SHP77 (cell line): ENCODE results near the gene ATXN10.
"Not testable (repeated sequence)": the region's sequence is repeated elsewhere in the genome, so short reads cannot be mapped to it uniquely, and the experiment has no call there.

Experiments used
- DNase-seq, 2 experiments: peaks; one replicate each; lab custom pipeline; 2025; lab: John Stamatoyannopoulos, UW

ATXN10 gene

DNA sequence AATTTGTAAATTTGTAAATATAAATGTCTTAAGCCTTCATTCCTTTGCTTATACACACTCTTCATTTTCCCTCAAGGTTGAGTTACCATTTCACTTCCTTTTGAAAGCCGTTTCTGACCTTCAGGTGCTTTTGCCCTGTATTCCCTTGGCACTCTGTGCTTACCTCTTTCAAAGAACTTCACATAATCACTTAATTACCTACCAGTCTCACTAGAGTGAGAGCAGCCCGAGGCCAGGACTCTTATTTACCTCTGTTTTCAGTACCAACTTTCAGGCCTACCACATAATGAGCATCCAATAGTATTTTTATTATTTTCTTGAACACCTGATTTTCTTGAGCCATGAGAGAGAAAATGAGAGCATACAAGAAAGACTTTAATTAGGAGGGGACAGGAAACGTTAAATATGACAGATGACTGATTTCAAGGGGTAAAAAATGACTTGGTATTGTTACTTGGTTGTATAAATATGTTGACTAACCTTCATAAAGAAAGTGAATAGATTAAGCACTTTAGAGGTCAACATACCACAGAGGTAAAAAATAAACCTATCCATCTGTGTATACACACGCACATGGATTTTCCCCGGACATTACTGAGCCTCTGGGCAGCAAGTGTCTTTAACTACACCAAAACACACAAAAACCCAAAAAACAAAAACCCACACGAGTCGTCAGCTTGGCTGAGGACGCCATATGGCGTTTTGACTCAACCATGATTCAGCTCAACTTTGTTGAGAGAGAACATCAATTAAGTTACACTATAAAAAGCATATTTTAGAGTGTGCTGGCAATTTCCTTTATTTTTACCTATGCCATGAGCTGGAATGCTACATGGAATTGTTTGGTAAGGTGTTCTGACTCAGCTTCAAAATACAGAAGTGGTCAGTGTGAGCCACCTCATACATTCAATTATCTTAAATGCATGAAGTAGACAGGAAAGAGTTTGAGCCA, 7.6 kb downstream of the ATXN10 start:
- no peak for DNase-seq

DNA sequence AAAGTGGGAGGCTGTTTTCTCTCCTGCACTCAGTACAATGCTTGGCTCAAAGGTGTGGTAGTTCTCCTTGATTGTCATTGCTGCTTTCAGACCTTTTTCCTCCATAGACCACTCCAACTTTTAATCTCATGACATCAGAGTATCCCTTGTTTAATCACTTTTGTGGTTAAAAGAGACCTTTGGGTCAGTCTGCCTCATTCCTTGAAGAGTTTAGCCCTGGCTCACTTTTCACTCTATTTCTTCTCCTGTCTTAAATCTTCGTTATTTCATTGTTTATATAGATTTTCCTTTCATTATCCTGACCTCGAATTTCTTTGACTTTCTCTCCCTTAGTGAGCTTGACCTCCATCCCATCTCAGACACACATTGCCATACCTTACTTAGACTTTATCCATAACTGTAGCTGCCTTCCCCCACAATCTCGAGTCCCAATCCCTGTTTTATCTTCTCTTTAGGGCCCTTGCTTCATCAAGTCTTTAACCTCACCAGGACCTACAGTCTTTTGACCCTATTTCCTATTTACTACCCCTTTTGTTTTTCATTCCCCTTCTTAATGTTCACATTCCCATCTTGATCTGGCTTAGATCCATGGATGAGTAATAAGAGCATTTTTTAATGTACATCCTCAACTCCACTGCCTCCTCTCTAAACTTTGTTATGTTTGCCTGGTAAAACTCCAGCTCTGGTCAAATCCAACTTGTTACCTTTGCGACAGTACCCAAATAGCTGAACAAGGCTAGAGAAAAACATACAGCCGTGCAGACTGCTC, 9.5 kb downstream of the ATXN10 start:
- DNase-seq = no peak

DNA sequence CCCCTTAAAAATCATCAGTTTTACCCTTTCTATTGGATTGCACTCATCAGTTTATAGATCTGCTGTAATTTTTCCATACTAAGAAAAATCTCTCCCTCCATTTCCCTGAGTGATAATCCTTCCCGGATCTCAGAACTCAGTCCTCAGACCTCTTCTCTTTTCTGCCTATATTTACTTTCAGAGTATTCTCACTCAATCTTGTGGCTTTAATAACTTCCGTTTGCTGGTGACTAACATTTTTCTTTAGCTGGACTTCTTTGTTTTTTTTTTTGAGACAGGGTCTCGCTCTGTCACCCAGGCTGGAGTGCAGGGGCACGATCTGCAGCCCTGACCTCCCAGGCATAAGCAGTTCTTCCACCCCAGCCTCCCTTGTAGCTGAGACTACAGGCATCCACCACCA, 10.4 kb downstream of the ATXN10 start:
- DNase-seq = no peak

DNA sequence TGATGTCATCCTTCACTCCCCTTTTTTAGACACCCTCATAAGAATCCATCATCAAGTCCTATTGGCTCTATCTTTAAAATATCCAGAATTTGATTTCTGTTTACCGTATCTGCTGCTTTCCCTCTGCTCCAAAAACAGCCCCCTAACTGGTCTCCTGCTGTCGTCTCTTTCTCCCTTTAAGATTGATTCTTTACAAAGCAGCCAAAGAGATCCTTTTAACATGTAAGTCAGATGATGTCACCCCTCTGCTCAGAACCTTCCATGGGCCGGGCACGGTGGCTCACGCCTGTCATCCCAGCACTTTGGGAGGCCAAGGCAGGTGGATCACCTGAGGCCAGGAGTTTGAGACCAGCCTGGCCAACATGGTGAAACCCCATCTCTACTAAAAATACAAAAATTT, 11.1 kb downstream of the ATXN10 start:
- DNase-seq = not testable (repeated sequence)

DNA sequence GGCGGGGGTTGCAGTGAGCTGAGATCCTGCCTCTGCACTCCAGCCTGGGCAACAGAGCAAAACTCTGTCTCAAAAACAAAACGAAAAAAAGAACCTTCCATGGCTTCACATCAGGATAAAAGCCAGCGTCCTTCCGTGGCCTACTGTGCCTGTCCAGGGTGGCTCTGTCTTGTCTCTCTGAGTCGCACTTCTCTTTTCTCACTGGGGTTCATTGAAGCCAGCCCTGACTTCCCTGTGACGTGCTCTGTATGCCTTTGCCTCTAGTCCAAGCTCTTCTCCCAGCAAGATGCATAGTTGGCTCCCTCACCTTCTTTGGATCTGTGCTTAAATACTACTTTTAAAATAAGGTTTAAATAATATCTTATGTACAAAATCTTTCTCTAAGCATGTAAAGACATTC, 11.6 kb downstream of the ATXN10 start:
- no peak for DNase-seq

DNA sequence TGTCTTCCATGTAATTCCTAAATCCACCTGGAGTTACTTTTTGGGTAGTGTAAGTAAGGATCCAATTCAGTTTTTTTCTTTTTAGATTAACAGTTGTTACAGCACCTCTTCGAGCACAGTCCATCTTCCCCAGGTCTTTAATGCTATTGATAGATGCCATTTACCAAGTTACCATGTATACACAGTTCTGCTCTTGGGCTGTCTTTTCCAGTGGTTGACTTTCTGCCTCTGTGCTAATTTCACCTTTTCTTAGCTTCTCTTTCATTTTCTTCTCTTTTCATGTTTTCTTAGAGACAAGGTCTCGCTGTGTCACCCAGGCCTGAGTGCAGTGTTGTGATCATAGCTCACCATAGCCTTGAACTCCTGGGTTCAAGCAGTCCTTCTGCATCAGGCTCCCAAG, 12.0 kb downstream of the ATXN10 start:
- DNase-seq = no peak

DNA sequence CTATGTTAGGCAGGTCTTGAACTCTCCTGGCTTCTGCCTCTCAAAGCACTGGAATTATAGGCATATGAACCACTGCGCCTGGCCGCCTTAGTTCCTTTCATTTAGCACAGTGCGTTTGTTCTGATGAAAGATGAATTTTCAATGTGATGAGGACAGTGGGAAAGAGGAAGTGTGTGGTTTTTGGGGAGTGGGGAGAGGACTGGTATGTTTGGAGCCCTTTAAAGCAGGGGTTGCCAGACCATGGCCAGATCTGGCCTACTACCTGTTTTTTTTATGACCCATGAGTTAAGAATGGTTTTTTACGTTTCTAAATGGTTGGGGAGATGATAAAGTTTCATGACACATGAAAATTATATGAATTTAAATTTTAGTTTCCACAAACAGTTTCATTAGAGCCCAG, 12.5 kb downstream of the ATXN10 start:
- no peak for DNase-seq

DNA sequence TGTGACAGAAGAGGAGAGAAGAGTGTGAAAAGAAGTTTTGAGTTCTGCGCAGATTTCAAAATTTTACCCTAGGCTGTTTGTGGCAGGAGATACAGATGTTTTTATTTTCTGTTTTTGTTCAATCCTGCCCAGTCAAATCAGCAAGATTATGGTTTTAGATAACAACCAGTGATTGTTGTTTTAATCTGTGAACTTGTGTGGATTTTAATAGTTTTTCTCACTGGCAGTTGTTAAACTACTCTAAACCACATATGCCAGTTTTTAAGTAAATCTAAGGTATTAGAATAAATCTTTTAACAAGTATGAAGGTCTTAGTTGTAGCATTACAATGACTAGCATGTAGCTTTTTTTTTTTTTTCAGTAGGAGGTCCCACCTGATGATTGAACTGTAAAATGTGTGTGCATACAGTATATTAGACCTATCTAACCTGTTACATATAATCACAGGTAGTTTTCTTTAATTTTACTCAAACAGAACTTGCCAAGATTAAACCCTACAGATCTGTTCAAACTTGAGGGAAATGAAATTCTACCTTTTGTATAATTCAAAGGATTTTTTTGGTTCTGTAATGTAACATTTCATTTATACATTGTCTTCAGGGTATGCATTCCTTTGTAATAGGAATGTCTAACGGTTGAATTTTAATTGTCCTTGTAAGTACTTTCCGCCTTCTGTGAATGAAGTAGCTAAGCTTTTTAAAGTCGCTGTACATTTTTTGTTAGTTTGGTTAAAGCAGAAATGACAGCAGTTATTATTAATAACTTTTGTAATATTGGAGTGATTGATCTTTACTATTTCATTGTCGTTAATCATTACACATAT, 13.3 kb downstream of the ATXN10 start:
- DNase-seq = no peak

DNA sequence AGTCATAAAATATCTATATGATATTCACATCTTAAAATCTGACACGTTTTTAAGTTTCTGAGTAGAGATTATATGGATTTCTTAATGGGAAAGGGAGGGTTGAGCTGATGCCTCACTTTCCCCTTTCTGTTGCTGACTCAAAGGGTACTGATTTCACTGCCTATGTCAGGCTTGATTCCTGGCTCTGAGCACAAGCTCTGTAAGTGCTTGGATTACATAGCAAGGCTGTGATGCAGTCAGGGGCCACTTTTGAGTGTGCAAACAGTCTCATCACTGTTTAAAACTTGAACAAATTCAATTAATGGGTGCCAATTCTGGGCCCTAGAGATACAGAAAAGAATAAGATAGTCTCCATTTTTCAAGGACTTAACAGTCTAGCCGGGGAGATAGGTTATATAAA, 14.4 kb downstream of the ATXN10 start:
- DNase-seq = no peak

DNA sequence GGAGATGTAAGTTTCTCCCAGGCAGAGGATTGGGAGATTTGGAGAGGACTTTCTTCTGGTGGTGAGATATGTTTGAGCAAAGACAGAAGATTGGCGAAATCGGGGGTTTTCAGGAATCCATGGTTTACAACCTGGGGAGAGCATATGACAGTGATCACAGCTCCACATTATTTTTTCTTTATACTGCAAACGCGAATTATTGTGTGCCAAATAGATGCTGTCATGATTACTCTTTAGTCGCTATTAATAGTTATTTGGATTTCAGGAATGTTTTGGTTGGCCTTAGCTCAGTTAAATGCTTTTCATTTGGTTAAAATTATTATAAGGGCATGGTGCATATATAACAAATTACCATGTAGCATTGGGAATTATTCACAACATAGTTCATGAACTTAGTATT, 15.2 kb downstream of the ATXN10 start:
- DNase-seq = no peak

DNA sequence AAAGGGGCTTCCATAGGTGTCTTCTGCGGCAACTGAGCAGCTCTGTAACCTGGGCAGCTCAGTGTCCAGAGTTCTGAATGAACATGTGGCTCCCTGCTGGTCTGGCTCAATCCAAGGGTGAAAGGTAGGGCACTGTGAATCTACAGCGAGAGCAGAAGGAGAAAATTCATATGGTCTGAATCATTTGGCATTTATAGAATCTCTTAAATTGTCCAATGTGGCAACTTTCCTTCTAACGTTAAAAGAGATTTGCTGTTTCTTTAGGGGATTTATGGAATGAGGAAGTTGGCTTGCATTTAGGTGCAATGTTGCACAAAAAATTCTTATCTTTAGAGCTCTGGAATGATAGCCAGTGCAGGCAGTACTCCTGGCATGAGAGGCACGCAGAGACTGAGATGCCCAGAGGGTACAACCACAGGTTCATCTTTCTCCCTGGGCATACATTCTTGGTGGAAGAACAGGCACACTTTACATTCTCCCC, 17.0 kb downstream of the ATXN10 start:
- DNase-seq = no peak

DNA sequence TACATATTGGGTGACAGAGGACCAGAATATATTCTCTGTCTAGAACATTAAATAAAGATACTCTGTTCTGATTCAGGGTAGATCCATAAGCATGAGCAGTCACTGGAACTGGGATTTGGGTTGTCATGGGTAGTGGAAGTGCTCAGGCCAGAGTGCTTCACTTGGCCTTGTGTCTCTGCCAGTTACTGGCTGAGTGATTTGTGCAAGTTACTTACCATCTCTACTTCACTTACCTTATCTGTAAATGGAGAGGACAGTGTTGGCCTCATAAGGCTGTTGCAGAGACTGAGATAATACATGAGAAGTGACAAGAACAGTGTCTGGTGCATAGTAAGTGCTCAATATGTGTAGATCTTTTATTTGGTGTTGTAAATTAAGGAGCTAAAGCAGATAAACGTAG, 17.6 kb downstream of the ATXN10 start:
- DNase-seq = no peak

DNA sequence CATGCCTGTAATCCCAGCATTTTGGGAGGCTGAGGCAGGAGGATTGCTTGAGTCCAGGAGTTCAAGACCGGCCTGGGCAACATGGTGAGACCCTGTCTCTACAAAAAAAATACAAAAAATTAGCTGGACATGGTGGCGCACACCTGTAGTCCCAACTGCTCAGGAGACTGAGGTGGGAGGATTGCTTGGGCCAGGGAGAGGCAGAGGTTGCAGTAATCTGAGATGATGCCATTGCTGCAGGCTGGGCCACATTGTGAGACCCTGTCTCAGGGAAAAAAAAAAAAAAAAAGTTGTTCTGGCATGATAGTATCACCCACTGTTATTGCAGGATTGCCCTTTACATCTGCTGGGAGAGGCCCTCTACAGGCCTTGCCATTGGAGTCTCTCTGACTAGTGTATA, 18.4 kb downstream of the ATXN10 start:
- no peak for DNase-seq

DNA sequence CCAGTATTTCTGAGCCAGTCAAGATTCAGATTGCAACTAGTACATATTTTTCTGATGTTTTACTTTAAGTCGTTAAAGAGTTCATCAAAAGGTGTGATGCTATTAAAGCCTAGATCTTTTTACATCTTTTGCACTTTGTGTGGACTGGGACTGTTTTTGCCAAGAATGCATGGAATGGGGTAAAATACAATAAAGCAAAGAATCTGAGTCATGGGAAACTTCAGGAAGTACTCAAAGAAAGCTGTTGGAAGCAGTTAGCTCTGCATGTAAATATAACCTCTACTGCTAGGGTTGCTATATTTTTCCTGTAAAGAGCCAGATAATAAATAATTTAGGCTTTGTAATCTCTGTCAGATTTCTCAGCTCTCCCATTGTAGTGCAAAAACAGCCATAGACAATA, 20.9 kb downstream of the ATXN10 start:
- no peak for DNase-seq

DNA sequence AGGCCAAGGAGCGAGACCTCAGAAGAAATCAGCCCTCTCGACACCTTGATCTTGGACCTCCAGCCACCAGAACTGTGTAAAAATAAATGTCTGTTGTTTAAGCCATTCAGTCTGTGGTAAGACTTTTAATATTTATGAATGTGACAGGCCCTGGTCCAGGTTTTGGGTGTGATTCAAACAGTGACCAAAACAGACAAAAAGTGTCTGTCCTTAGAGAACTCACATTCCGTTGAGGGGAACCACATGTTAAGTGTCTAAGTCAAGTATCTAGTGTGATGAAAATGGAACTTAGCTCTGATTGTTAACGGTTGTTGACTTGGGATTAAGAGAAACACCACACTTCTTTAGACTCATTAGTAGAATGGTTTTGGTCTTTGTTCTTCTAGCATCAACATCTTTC, 22.2 kb downstream of the ATXN10 start:
- no peak for DNase-seq

DNA sequence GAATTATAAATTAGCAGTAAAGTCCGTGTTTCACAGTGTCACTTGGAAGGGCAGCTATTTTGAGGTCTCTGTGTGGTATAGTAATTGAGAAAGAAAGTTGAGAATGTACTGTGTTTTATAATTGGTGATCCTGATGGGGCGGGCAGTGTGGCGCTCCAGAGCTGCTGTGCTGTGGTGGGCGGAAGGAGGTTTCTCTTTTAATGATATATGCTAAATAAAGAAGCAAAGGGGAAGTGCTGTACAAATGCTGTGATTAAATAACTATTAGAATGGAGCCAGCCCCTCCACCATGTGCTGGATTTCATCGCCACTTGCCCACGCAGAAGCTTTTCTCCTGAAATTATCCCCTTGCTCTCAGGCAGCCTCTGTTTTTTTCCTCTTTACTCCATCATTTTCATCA, 24.6 kb downstream of the ATXN10 start:
- no peak for DNase-seq

DNA sequence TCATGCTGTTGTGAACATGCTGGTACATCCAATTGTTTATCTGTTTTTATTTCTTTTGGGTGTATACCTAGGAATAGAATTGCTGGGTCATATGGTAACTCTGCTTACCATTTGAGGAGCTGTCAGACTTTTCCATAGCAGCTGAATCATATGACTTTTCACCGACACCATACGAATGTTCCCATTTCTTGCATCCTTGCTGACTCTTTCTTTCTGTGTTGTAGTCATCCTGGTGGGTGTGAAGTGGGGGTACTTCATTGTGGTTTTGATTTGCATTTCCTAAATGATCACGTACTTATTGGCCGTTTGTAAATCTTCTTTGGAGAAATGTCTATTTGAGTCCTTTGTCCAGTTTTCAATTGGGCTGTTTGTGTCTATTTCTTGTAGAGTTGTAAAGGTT, 26.5 kb downstream of the ATXN10 start:
- DNase-seq = no peak

DNA sequence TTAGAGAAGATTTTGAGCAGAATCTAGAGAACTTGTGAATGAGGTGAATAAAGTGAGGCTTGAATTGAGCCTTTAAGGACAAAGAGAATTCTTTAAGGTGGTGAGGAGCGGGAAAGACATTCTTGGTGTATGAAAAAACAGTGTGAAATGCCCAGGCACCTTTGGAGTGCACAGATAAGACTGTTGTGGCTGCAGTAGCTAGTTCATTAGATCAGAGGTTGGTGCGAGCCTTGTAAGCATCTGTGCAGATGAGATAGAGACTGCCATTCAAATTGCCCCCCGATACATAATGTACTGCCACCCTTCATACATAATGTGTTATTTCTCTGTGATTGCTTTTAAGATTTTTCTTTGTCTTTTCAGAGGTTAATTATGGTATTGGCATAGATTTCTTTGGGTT, 31.3 kb downstream of the ATXN10 start:
- no peak for DNase-seq

DNA sequence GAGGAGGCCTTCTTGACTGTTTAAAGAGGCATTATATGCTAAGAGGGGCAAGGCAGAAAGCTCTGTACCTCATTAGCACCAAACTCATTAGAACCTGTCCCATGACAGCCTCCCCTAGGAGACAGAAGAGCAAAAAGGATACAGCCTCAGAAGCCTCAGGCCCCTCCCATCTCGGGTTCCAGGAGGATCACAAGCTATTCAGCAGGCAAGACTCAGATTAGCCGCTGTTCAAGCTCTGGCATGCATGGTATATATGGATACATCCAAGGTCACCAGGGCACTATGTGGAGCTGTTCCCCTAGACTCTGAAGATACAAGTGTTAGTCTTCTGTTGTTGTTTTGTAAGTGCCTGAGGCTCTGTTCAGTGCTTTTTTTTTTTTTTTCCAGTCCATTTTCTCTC, 32.1 kb downstream of the ATXN10 start:
- no peak for DNase-seq

DNA sequence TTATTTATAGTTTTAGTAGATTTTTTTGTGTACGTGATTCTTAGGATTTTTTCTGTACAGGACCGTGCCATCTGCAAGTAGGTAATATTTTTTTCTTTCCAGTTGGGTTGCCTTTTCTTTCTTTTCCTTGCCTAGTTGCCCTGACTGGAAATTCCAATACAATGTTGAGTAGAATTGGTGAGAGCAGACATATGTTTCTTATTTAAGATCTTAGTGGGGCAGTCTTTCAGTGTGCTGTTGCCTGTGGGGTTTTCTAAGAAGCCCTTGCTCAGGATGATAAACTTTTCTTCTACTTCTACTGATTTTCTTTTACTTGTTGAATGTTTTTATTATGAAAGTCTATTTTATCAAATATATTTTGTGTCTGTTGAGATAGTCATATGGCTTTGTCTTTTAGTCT, 33.0 kb downstream of the ATXN10 start:
- no peak for DNase-seq

DNA sequence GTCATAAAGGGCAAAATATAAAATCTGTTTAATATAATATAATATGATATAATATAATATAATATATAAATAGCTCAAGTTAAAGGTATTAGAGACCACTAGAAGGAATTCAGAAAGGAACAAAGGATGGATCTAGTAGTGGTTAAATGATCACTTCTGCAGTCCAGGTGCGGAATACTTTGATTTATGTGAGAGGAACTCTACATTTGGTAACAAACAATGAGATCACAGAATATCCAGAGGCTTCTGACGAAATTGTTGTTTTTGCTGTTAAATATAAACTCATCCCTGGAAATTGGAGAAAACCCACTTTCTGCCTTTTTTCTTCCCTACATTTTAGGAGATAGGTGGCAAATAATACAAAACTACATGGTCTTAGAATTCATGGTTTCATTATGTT, 36.0 kb downstream of the ATXN10 start:
- no peak for DNase-seq

DNA sequence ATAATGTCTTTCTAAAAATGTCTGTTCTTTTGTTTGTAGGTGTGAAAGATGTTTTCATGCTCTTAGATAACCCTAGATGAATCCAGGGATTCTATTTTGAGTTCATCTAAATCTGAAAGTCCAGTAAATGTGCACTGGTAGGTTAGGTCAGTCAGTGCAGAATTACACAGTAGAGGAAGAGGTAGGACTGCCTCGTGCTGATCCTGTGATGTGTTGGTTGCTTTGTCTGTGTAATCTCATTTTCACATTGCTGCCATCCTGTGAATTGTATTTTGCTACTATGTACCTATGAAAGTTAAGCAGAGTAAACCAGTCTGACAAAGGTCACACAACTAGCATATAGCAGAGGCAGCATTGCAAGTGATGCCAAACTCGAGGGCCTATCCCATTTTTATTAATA, 36.5 kb downstream of the ATXN10 start:
- DNase-seq = no peak
